GM18526 (cell line): ENCODE results near the gene PALD1.

ENCODE experiments used
- POLR2A ChIP-seq: IDR thresholded peaks from 3 replicates; pipeline ENCODE4 v1.6.1; 2011; ENCODE audit not compliant: insufficient read length; ENCODE audit errors: extremely low read depth

Gene PALD1

DNA sequence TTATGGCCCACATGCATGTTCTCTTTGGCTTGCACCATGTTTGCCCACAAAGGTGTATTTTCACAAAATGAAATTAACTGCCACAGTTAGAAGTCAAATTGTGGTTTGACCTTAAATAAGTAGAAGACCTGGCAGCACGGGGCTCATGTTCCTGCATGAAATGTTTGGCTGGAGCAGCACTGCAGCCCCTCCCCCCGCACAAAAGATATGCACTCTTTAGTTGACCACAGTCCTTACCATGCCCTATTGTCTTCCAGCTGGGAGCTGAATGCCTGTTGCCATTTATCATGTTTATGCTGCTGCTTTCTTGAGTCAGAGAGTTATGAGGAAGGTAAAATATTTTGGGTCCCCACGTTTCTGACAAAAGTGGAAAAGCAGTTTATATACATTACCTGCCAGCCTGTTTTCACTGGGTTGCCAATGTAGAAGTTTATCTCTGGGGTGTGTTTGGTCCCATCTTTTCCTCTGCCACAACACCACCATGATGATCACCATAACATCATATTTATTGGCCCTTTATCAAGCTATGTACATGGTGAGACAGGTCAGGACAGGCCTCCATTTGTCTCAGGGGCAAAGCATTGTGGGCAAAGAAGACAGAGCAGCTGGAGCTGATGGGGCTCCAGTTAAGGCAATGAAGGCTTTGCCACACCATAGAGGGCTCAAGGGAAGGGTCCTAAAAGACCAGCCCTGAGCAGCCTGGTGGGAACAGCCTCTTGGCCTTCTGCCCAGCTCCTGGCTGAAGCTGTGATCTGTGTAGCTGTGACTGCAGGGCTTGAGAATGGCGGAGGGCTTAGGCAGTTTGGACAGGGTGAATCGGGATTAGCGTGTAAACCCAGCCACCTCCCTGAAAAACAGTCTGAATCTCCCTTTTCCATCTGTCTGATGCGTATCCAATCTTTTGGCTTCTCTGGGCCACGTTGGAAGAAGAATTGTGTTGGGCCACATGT is 118.6 kb downstream of the PALD1 start:
- TF ChIP-seq POLR2A, result no peak

DNA sequence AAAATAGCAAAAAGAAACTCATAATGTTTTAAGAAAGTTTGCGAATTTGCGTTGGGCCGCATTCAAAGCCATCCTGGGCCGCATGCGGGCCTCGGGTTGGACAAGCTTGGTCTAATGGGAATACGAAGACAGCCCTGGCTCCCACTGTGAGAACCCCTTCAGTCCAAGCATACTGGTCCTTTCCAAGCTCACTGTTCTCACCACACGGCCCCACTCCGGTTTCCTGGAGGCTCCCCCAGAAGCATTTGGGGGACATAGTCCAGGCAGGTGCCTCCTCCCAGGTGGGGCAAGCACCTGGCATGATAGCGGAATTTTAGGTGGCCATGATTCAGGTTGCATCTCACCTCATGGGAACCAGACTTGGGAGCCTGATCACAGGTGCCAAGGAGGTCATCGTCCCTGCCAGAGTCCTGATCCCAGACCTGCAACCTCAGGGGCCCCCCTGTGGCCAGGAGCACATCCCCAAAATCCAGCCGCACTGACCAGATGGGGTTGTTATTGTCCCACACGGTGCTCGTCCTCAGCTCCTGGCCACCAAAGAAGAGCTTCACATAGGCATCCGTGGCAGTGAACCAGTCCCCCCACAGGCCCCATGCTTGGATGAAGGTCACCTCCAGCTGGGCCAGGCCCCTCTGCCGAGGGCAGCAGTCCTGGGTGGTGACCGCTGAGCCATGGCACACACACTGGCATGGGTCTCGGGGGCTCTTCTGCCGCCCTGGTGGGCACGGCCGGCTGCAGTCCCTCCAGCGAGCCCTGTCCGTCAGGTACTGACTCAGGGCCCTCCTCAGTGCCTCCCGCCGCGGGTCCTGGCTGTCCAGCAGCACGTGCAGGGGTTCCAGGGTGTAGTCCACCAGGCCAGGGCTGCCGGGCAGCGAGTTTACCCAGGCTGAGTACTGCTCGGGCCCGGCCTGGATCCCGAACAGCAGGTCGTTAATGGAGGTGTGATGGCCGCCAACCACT is 119.6 kb downstream of the PALD1 start:
- no peak for TF ChIP-seq POLR2A

DNA sequence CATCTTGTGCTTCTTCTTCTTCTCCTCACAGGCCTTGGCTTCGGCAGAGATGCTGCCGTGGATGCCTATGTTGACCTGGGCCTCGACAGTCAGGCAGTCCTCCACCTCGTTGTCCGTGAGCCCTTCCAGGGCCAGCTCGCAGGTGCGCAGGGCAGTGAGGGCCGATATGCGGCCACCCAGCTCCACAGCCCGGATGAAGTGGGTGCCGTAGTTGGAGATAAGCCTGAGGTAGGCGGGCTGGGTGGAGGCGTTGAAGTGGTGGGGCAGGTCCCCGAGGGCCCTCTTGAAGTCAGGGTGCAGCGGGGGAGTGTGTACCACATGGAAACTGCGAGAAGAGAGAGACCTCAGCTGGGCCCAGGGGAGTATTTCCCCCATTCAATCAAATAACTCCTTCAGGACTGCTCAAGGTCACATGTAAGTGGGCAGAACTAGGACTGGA is 120.3 kb downstream of the PALD1 start:
- no peak for TF ChIP-seq POLR2A

DNA sequence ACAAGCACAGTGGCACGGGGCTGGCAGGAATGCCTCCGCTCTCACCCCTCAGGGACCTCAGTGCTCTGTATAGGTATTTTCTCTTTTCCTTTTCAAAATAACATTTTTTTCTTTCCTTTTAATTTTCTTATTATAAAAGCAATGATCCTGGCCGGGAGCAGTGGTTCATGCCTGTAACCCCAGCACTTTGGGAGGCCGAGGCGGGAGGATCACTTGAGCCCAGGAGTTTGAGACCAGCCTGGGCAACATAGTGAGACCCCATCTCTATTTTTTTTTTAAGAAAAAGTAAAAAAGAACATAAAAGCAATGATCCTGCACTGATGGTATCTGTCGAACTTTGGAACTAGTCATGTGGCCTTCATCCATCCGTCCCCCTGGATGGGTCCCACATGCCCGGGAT is 120.8 kb downstream of the PALD1 start:
- TF ChIP-seq POLR2A, result no peak

DNA sequence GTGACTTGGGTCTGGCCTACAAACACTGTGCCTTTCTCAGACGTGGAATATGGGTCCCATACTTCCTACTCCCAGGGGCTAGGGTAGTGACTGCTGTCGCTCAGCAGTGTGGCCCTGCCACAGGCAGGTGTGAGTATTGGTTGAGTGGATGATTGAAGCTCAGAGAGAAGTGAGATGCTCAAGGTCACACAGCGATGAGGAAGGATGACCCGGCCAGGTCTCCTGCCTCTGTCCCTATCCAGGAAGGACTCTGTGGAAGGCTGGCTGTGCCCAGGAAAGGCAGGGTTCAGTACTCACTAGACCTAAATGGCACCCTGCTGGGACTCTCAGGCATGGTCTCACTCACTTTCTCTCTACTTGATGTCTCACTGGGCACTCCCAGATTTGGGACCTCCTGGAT is 121.2 kb downstream of the PALD1 start:
- TF ChIP-seq POLR2A, result no peak

DNA sequence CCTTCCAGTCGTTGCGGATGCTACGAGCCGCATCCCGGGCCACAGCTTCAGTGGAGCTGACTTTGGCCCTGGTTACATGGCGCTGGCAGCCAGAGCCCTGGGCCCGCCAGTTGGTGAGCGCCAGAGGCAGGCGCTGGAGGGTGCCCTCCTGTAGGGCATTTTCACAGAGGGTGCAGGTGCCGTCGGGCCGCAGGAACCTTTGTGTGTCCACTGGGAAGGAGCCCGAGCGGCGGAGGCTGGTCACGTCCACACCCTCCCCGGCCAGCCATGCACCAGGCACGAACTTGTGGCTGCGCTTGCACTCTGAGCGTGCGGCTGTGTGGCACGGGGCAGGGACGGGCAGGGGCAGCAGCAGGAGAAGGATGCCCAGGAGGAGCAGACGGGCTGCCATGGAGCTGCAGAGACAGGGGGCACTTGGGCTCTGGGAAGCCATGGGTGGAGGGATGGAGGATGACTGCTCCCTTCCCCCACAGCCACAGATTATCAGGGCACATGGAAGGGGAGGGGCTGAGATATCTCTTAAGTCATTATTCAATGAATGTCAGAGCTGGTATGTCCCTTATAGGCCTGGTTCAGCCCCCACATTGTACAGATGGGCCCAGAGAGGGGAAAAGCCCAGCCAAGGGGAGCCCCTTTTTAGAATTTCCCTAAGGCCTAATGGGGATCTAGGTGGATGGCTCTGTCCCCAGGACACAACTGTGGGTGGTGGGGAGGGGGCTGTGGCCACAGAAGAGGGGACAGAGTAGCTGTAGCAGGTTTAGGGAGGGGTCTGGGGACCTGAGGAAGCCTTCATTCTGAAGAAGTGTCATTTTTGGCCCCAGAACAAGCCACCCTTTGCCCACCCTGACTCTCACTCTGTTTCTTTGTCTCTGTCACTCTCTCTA is 122.2 kb downstream of the PALD1 start:
- no peak for TF ChIP-seq POLR2A

DNA sequence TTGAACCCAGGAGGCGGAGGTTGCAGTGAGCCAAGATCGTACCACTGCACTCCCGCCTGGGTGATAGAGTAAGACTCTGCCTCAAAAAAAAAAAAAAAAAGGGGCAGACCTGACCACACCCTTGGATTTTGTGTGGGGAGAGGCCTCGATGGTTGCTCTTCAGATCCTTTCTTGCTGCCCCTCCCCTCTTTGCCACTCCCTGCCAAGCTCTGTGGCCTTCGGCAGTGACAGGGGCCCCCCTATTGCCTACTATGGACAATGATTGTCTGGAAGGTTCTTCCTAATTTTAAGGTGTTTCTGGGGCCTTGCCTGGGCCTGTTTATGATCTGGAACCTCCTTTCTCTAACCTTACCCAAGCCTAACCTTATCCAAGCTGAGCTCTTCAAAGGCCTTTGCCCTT is 123.2 kb downstream of the PALD1 start:
- no peak for TF ChIP-seq POLR2A

DNA sequence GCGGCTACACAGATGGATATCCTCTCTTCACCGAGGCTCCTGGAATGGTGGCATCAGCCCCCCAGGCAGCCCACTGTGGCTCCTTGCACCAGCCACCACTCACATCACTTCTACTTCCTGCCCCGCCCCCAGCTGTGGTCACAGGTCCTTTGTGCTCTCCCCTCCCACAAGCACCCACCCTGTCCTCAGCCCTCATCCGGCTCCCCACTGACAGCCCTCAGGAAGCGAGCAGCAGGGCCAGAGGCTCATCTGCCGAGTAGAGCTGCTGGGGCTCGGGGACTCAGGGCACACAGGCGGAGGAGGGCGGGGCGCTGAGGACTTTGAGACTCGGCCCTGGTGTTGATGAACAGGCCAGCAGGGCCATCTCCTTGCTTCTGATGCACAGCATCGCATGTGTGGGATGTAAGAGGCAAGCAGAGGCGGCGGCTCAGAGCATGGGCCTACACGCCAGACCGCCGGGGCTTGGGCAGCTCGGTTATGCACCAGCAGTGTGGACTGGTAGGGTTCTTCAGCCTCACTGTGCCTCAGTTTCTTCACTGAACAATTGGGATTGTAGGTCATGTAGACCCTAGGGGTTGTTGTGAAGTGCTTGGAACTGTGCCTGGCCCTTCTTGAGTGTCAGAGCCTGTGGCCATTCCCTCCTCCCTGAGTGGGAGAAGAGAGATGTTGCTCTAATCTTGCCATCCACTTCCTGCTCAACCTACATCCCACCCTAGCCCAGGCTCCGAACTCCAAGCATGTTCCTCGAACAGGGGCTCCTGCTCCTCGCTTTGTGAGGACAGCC is 124.3 kb downstream of the PALD1 start, which contains the start of gene PRF1:
TSS of gene PRF1 (minus strand) at position 77 of the 784 bp plus-strand sequence. CDS start 1,839 bp downstream, outside the sequence.
- TF ChIP-seq POLR2A, result no peak

DNA sequence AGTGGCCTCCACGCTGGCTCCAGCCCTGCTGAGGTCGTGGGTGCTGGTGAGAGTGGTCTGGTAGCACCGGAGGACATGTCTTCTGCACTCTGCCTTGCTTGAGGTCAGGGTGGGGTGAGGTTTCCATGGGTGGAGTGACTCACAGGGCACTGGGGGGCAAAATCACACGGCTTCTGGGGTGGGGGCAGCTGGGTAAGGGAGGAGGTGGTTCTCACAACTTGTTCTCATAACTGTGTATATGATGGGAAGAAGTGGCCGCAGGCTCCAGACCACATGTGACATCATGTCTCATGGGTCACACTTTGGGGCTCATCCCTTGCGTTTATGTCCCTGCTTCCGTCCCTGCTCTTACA is 124.9 kb downstream of the PALD1 start:
- TF ChIP-seq POLR2A, result no peak

DNA sequence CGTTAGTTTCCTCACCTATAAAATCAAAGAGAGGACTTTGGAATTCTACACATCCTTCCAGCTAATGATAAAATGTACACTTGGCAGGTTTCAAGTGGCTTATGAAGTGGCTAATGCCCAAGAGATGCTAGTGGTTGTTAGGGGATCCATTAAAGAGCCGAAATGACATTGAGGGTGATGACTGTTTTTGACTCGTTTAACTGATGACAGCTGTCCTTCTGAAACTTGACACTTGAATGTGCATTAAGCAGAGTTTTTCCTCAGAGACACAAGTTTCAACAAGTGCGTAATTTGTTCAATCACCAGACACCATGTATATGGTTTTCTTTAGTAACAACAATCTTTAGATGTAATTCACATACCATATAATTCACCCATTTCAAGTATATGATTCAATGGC is 125.5 kb downstream of the PALD1 start:
- no peak for TF ChIP-seq POLR2A

DNA sequence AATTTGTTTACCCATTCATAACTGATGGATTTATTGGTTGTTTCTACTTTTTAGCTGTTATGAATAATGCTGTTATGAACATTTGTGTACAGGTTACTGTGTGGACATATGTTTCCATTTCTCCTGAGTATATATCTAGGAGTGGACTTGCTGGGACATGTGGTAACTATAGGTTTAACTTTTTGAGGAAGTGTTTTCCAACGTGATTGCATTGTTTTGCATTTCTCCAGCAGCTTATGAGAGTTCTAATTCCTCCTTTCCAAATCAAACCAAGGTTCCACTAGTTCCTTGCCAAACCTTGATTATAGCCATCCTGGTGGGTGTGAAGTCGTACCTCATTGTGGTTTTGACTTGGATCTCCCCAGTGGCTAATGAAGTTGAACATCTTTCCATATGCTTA is 126.6 kb downstream of the PALD1 start:
- no peak for TF ChIP-seq POLR2A

DNA sequence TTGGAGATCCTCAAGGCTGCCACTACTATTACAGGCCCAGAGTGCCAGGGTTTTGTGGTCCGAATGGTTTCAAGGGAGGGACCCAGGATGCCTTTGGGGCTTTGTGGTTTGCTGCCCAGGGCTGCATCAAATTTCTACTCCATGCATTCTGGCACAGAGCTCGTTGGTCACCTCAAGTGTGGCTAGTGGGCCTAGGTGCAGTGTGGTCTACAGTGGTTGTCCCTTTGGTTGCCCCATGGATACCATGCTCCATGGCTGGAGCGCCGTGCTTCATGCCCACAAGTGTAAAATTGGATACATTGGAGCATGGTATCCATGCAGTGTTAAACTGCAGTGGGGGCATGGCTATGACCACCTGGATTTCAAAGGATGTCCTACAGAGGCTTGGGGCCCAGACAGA is 129.4 kb downstream of the PALD1 start:
- no peak for TF ChIP-seq POLR2A

DNA sequence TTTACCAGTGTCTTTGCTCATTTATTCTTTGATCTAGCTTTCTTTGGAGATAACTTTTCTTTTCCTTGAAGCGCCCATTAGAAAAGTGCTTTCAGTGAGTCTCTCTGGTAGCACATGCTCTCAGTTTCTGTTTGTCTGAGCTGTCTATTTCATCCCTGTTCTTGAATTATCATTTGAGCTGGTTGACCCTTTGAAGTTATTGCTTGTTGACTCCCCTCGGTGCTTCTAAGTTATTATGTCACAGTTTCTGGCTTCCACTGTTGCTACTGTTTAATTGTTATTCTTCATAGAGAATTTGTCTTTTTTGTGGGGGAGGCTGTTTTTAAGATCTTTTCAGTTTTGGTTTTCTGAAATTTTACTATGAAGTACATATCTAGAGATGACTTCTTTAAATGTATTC is 135.4 kb downstream of the PALD1 start:
- TF ChIP-seq POLR2A, result no peak

DNA sequence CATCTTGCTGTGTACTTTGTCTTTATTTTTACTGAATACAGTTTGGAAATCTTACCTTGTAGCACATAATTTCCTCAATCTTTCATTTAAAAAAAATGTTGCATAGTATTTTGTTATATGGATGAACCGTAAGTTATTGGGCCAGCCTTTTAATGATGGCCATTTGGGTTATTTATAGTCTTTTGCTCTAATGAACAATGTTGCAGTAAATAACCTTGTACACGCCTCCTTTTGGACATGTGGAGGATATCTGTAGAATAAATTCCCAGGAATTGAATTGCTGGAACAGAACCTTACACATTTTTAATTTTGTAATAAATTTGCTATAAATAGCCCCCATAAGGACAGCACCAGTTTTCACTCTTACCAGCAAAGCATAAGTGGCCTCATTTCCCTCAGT is 136.6 kb downstream of the PALD1 start:
- TF ChIP-seq POLR2A, result no peak

DNA sequence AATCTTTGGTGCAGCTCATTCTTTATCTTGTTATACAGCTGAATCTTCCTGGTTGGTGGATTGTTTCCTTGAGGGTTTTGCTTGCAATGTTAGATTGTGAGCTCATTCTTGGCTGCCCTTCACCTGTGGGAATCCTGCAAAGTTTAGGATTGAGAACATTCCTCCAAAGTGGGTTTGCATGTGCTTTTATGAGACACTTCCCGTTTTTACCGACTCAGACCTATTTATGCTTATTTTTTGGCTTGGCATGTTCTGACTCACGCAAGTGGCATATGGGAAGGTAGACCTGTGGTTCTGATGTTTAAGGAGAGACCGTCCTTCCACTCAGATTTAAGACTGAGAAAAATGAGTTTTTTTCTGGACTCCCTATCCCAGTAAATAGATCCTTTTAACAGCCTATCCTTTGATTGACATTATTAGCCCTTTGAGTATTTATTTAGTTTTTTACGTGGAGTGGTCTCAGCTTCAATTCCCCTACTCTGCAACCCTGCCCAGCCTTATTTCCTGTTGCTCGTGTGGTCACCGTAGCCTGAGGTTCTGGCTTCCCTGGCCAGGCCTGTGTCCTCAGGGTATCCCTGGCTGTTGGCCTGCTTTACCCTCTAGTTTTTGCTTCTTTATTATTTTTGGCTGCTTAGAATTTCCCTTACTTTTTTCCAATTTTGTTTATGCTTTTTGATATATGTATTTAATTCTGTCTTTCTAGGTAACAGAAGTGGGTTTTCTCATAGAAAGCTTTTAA is 137.4 kb downstream of the PALD1 start:
- no peak for TF ChIP-seq POLR2A
